OCI-LY3 (cell line): ENCODE measurements around the gene F5.

ENCODE experiments used
- EZH2phosphoT487 ChIP-seq: fragments of 200-600 bp; shearing (Covaris generic); IDR thresholded peaks from 2 replicates; pipeline ENCODE4 v1.6.1; 2018; ENCODE audit warnings: antibody characterized with exemption, mixed run types, low read depth
- TF ChIP-seq, protein P1 (sequence below): fragments of 200-600, 300-600 bp; sonication (generic); IDR thresholded peaks from 2 replicates; pipeline ENCODE4 v1.5.1; 2014; ENCODE audit warnings: antibody characterized with exemption, low read length, low read depth

GRCh38 chr1:169618367-169618766 lies 32.1 kb upstream of the F5 start:
- TF ChIP-seq, protein P1, sequence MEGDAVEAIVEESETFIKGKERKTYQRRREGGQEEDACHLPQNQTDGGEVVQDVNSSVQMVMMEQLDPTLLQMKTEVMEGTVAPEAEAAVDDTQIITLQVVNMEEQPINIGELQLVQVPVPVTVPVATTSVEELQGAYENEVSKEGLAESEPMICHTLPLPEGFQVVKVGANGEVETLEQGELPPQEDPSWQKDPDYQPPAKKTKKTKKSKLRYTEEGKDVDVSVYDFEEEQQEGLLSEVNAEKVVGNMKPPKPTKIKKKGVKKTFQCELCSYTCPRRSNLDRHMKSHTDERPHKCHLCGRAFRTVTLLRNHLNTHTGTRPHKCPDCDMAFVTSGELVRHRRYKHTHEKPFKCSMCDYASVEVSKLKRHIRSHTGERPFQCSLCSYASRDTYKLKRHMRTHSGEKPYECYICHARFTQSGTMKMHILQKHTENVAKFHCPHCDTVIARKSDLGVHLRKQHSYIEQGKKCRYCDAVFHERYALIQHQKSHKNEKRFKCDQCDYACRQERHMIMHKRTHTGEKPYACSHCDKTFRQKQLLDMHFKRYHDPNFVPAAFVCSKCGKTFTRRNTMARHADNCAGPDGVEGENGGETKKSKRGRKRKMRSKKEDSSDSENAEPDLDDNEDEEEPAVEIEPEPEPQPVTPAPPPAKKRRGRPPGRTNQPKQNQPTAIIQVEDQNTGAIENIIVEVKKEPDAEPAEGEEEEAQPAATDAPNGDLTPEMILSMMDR: no peak
- no peak for TF ChIP-seq EZH2phosphoT487
